K562 (cell line): Measurements from ENCODE around the gene LRP1-AS. TPM values are rescaled to one million over a fixed set of nuclear protein-coding genes. Genes with fewer than 3 reads are reported as not detected.

Source experiments
- ELF4 ChIP-seq: fragments of 450-650 bp; formaldehyde crosslinking; IDR thresholded peaks from 2 replicates; pipeline ENCODE4 v1.4.0; 2022; ENCODE audit warnings: missing genetic modification characterization
- EP400 ChIP-seq: fragments of 450-650 bp; IDR thresholded peaks from 2 replicates; pipeline ENCODE4 v1.6.1; 2017; ENCODE audit warnings: antibody characterized with exemption, mild to moderate bottlenecking, moderate library complexity
- FOXK2 ChIP-seq, 2 experiments: fragments of 450-650 bp; IDR thresholded peaks in 1 of 2; conservative IDR thresholded peaks in 1 of 2; 2 replicates each; pipeline ENCODE4 v1.6.1; 2016; ENCODE audit warnings: low read depth in 2 of 2, mild to moderate bottlenecking in 1 of 2
- GATAD2A ChIP-seq: fragments of 450-650 bp; IDR thresholded peaks from 2 replicates; pipeline ENCODE4 v1.6.1; 2017
- MCM3 ChIP-seq: fragments of 450-650 bp; IDR thresholded peaks from 2 replicates; pipeline ENCODE4 v1.6.1; 2016
- PCBP1 ChIP-seq: fragments of 200-400 bp; formaldehyde crosslinking; IDR thresholded peaks from 2 replicates; pipeline ENCODE4 v1.6.1; 2018; ENCODE audit warnings: mild to moderate bottlenecking, low read depth, low read length; ENCODE audit not compliant: poor library complexity, severe bottlenecking
- POLR2A ChIP-seq: fragments of 450-650 bp; conservative IDR thresholded peaks from 2 replicates; pipeline ENCODE4 v1.6.1; 2016
- POLR2B ChIP-seq: fragments of 450-650 bp; IDR thresholded peaks from 2 replicates; pipeline ENCODE4 v1.6.1; 2018; ENCODE audit warnings: low read depth; ENCODE audit not compliant: partially characterized antibody
- RUNX1 ChIP-seq: sonication (generic); IDR thresholded peaks from 2 replicates; pipeline ENCODE4 v1.6.1; 2016; ENCODE audit warnings: antibody characterized with exemption, low read depth
- TRIM25 ChIP-seq: fragments of 450-650 bp; IDR thresholded peaks from 2 replicates; pipeline ENCODE4 v1.7.0; 2016; ENCODE audit warnings: borderline replicate concordance
- ZBED1 ChIP-seq: IDR thresholded peaks from 2 replicates; pipeline ENCODE4 v1.6.1; 2014
- ZNF143 ChIP-seq: sonication (generic); formaldehyde crosslinking; IDR thresholded peaks from 2 replicates; pipeline ENCODE4 v1.9.0; 2022; ENCODE audit warnings: mild to moderate bottlenecking, missing genetic modification reagents
- ZNF175 ChIP-seq: fragments of 200-800 bp; sonication (Bioruptor generic); IDR thresholded peaks from 2 replicates; pipeline ENCODE4 v1.6.1; 2016; ENCODE audit warnings: low read depth, mild to moderate bottlenecking, missing genetic modification characterization, missing compliant biosample characterization
- ZNF407 ChIP-seq: fragments of 450-650 bp; IDR thresholded peaks from 2 replicates; pipeline ENCODE4 v1.6.1; 2016; ENCODE audit warnings: low read depth
- ZNF639 ChIP-seq, 2 experiments: fragments of 200-800 bp in 1 of 2; sonication (Bioruptor generic) in 1 of 2; sonication (generic) in 1 of 2; formaldehyde crosslinking in 1 of 2; IDR thresholded peaks in 1 of 2; conservative IDR thresholded peaks in 1 of 2; 2 replicates each; pipeline versions ENCODE4 v1.5.0 to v1.6.1; 2016 to 2020; ENCODE audit warnings: missing compliant biosample characterization in 1 of 2, missing genetic modification characterization in 1 of 2, missing genetic modification reagents in 1 of 2
- ZZZ3 ChIP-seq: fragments of 450-650 bp; IDR thresholded peaks from 2 replicates; pipeline ENCODE4 v1.6.1; 2016; ENCODE audit warnings: antibody characterized with exemption, mild to moderate bottlenecking, moderate library complexity
- polyA plus RNA-seq, 8 experiments: library from polyadenylated mRNA; depleted of rRNA in 4 of 8; stranded (reverse) in 5 of 8; unstranded in 3 of 8; fragments of >200 nt; fragmentation: Nextera tagmentation in 2 of 8; fragmentation: Illumina TruSeq in 1 of 8; extraction: Ambion mirVana in 2 of 8; extraction: Trizol in 1 of 8; gene quantifications; 2 replicates each; pipeline versions ENCODE4 v1.2.1 to v1.2.3, GENCODE V29; 2011 to 2014; ENCODE audit warnings: inconsistent platforms in 1 of 8, missing spikeins in 1 of 8
- total RNA-seq, 7 experiments: library from RNA; depleted of rRNA in 6 of 7; stranded (reverse); fragments of >200 nt in 6 of 7; fragmentation: Illumina TruSeq in 2 of 7; extraction: Trizol in 2 of 7; gene quantifications; 2 replicates each; pipeline versions ENCODE4 v1.2.1 to v1.2.3, GENCODE V29; 2011 to 2021; ENCODE audit warnings: low replicate concordance in 1 of 7

Gene LRP1-AS
- total and polyA plus RNA-seq, 9 of the 15 experiments (the other 6 are each of a cell fraction or from before 2014, with no cell fraction given), result not detected

- TF ChIP-seq ZNF407, result no peak; the same call in 1 of the 2 replicates
- 0 out of 2 replicates have a peak, but pooled peaks have one; percentile 22 for TF ChIP-seq ZNF143 (CRISPR knock-in tag)
- TF ChIP-seq TRIM25, result peak; percentile 44; the same call in 1 of the 2 replicates
- no peak; the same call in 1 of the 2 replicates for TF ChIP-seq ZNF175 (CRISPR knock-in tag)
- TF ChIP-seq ZZZ3, result no peak
- TF ChIP-seq ZNF639 (CRISPR knock-in tag; conservative IDR thresholded peaks at IDR 0.05 in 1 of 2, IDR thresholded peaks at IDR 0.05 in 1 of 2), result no peak
- TF ChIP-seq MCM3, result peak; percentile 80
- TF ChIP-seq POLR2B, result peak; percentile 86
- TF ChIP-seq POLR2A, result peak; percentile 85
- TF ChIP-seq RUNX1, result 0 out of 2 replicates have a peak, but pooled peaks have one; percentile 32
- TF ChIP-seq ELF4 (CRISPR knock-in tag), result peak; percentile 96
- TF ChIP-seq PCBP1, result no peak
- peak; percentile 30; the same call in 1 of the 2 replicates for TF ChIP-seq GATAD2A
- TF ChIP-seq ZBED1, result peak; percentile 61; the same call in 1 of the 2 replicates
- peak; percentile 63 to 70; a peak in 2 of 4 replicates for TF ChIP-seq FOXK2 (conservative IDR thresholded peaks at IDR 0.05 in 1 of 2, IDR thresholded peaks at IDR 0.05 in 1 of 2; ENCODE audit: low read depth in 2 of 2)
- TF ChIP-seq EP400, result no peak
Measured at GRCh38 chr12:57111031-57111734, 36.2 kb downstream of the LRP1-AS start, which contains the start of gene STAT6 (continued).
